Measurements from ENCODE around the gene PAM16. TPM values are rescaled to one million over a fixed set of nuclear protein-coding genes. Genes with fewer than 3 reads are reported as not detected.

Gene PAM16
- total RNA-seq (2022; extraction: Qiagen RNA extraction; ENCODE audit: low read depth): 58.5 to 74.5 TPM (median 66.4 TPM) in 5 replicates

DNA sequence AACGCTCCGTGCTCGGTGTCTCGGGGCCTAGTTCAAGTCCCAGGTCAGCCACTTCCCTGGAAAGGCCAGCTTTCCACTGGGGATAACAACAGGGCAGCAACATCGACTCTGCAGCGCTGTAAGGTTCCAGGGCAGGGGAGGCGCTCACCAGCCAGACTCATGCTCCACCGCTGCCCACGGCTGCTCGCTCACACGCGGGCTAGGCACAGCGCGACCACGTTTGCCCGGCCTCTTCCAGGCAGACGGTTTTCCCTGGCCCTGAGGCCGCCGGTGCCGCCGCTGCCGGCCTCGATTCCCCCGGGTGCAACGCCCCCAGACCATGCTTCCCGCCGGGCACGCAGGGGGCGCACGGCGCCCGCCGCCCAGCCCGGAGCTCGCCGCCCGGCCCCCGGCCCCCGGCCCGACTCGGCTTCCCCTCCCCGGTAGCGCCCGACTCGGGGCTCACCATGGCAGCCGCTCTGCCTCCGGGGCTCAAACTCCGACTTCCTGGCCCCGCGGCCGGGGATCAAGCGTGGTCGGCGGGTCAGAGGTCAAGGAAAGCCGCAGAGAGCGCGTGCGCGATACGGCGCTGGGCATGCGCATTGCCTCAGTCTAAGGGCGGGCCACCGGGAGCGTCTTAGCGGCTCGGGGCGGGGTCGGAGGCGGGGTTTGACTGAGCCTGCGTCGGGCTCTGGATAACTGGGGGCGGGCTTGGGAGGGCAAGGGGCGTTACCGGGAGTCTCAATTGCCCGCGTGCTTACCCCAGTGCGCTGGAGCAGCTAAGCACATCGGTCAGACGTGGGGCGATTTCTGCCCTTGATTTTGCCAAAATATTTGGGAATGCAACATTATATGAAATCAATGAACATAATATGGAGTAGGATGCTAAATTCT is at the start of gene PAM16:
TSS of gene PAM16 (minus strand) at position 535 of the 873 bp plus-strand sequence. CDS start at position 448, 87 bp downstream.

DNA sequence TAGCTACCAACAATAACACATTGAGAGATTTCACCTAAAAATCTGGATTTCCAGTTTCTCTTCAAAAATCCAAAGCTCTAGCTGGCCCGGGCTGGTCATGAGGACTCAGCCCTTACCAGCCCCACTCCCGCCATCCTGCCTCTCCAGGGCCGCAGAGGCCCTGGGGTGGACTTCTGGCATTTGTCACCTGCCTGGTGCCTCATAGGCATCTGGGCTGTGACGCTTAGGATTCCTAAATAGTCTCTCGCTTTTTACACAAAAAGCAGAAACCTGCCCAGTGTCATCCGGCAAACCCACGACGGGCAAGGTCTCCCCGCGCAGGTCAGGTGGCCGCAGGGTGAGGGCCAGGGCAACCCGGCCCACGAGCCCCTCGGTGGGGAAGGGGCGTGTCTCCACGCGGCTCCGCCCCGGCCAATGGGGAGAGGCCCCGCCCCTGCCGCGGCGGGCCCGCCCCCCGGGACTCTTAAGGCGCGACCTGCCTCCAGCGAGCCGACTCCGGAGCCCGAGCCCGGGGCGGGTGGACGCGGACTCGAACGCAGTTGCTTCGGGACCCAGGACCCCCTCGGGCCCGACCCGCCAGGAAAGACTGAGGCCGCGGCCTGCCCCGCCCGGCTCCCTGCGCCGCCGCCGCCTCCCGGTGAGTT is 20.4 kb upstream of the PAM16 start, which contains the start of gene VASN:
TSS of gene VASN (plus strand) at position 492 of the 644 bp plus-strand sequence. CDS start 9,030 bp downstream, outside the sequence.

DNA sequence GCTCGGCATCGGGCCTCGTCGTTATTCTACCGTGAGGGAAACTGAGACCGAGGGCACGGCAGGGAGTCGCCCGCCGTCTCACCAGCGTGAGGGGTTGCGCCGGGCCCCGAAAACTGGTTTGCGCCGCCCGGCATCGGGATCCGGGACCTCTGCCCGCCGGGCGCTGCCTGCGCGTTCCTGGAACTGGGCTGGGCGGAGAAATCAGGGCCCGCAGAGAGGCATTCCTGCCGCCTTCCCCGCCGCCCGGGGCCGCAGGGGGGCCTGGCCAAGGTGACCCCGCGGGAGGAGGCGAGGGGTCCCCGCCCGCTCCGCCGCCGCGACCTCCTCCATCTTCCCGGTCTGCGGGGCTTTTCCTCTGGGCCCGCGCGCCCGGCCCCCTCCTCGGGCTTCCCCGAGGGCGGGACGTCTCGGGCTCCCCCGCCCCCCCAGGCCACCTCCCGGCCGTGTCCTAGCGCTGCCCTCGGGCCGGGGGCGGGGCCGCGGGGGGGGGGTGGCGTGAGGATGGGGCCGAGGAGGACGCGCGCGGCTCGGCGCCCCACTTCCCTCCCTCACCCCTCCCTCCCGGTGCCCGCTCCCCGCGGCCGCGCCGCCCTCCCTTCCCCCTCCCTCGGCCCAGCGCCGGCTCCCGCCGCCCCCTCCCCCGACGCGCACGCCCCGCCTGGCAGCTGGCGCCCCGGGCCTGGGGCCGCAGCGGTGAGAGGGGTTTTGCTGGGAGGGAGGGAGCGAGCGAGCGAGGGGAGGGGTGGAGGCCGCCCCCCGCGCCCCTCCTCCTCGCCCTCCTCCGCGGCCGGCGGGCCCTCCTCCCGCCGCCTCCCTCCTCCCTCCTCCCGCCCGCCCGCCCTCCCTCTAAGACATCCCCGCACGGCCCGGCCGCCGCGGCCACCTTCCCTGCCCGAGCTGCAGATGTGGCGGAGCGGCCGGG is 35.7 kb downstream of the PAM16 start, which contains the start of gene GLIS2:
TSS of gene GLIS2 (plus strand) at position 882 of the 922 bp plus-strand sequence. CDS start 16,214 bp downstream, outside the sequence.

Other genes starting within 250 kb of the PAM16 start
- gene ADCY9, start 234.9 kb downstream of the PAM16 start, total RNA-seq (2022; extraction: Qiagen RNA extraction; ENCODE audit: low read depth): 5.5 to 8.7 TPM (median 8.0 TPM) in 5 replicates
- gene SRL, start 109.2 kb downstream of the PAM16 start, total RNA-seq (2022; extraction: Qiagen RNA extraction; ENCODE audit: low read depth): 0.06 TPM in 1 of 5 replicates, not detected in the others
- gene TFAP4, start 78.3 kb downstream of the PAM16 start, total RNA-seq (2022; extraction: Qiagen RNA extraction; ENCODE audit: low read depth): 14.5 to 21.1 TPM (median 18.9 TPM) in 5 replicates
- gene GLIS2, start 35.3 kb downstream of the PAM16 start, total RNA-seq (2022; extraction: Qiagen RNA extraction; ENCODE audit: low read depth): 17.5 to 29.4 TPM (median 28.8 TPM) in 5 replicates
- gene VASN, start 20.5 kb upstream of the PAM16 start, total RNA-seq (2022; extraction: Qiagen RNA extraction; ENCODE audit: low read depth): 3.7 to 6.9 TPM (median 6.2 TPM) in 5 replicates
- gene CORO7, start 65.3 kb upstream of the PAM16 start, total RNA-seq (2022; extraction: Qiagen RNA extraction; ENCODE audit: low read depth): 13.9 to 19.3 TPM (median 16.2 TPM) in 5 replicates
- gene DNAJA3, start 74.5 kb upstream of the PAM16 start, total RNA-seq (2022; extraction: Qiagen RNA extraction; ENCODE audit: low read depth): 49.4 to 74.2 TPM (median 70.2 TPM) in 5 replicates
- gene NMRAL1, start 123.3 kb upstream of the PAM16 start, total RNA-seq (2022; extraction: Qiagen RNA extraction; ENCODE audit: low read depth): 42.6 to 47.1 TPM (median 45.8 TPM) in 5 replicates
- 55.8 to 63.3 TPM (median 60.4 TPM) in 5 replicates for gene HMOX2, start 125.1 kb upstream of the PAM16 start, total RNA-seq (2022; extraction: Qiagen RNA extraction; ENCODE audit: low read depth)
- 10.4 to 15.6 TPM (median 13.7 TPM) in 5 replicates for gene CDIP1, start 187.5 kb upstream of the PAM16 start, total RNA-seq (2022; extraction: Qiagen RNA extraction; ENCODE audit: low read depth)
- 0.04 to 0.06 TPM in 2 of 5 replicates, not detected in the others for gene C16orf96, start 205.0 kb upstream of the PAM16 start, total RNA-seq (2022; extraction: Qiagen RNA extraction; ENCODE audit: low read depth)